MM.1S (cell line): ENCODE data around the gene ANKRD6.

ENCODE experiments used
- DNase-seq: peaks from one replicate; pipeline ENCODE4 v3.0.0-alpha.2; 2015
- H2AFZ ChIP-seq: fragments of 300-600 bp; sonication (generic); 2 replicates; pipeline ENCODE4 v1.6.0; 2016; ENCODE audit warnings: antibody characterized with exemption, low read length
- H3F3A ChIP-seq: fragments of 300-600 bp; sonication (generic); 2 replicates; pipeline ENCODE4 v1.6.1; 2016; ENCODE audit warnings: mild to moderate bottlenecking, antibody characterized with exemption, low read length, moderate library complexity, mixed read lengths; ENCODE audit not compliant: insufficient read depth
- H3K27ac ChIP-seq: fragments of 300-600 bp; sonication (generic); 2 replicates; pipeline ENCODE4 v1.5.1; 2016; ENCODE audit warnings: mild to moderate bottlenecking, low read length
- H3K27me3 ChIP-seq: fragments of 300-600 bp; sonication (generic); replicated peaks from 2 replicates; pipeline ENCODE4 v1.6.0; 2016; ENCODE audit warnings: low read length; ENCODE audit not compliant: insufficient read depth
- H3K36me3 ChIP-seq: fragments of 300-600 bp; sonication (generic); replicated peaks from 2 replicates; pipeline ENCODE4 v1.6.1; 2016; ENCODE audit warnings: mild to moderate bottlenecking, low read length, mixed read lengths; ENCODE audit not compliant: insufficient read depth
- H3K4me1 ChIP-seq: fragments of 300-600 bp; sonication (generic); 2 replicates; pipeline ENCODE4 v1.6.1; 2016; ENCODE audit warnings: low read length, mixed read lengths
- H3K4me2 ChIP-seq: fragments of 300-600 bp; sonication (generic); 2 replicates; pipeline ENCODE4 v1.6.0; 2016; ENCODE audit warnings: low read depth, low read length
- H3K4me3 ChIP-seq: fragments of 300-600 bp; sonication (generic); 2 replicates; pipeline ENCODE4 v1.5.1; 2016; ENCODE audit warnings: low read length, mixed read lengths
- H3K79me2 ChIP-seq: fragments of 300-600 bp; sonication (generic); 2 replicates; pipeline ENCODE4 v1.6.1; 2016; ENCODE audit warnings: mixed run types, low read length, mixed read lengths
- H3K9ac ChIP-seq: fragments of 300-600 bp; sonication (generic); 2 replicates; pipeline ENCODE4 v1.6.1; 2016; ENCODE audit warnings: low read length, mixed read lengths
- H3K9me2 ChIP-seq: fragments of 300-600 bp; sonication (generic); replicated peaks from 2 replicates; pipeline ENCODE4 v1.6.1; 2016; ENCODE audit warnings: mild to moderate bottlenecking, low read length, mixed read lengths; ENCODE audit not compliant: insufficient read depth
- H3K9me3 ChIP-seq: fragments of 300-600 bp; sonication (generic); replicated peaks from 2 replicates; pipeline ENCODE4 v1.6.1; 2016; ENCODE audit warnings: mild to moderate bottlenecking, low read length, mixed read lengths; ENCODE audit not compliant: insufficient read depth
- H4K20me1 ChIP-seq: fragments of 300-600 bp; sonication (generic); 2 replicates; pipeline ENCODE4 v1.6.1; 2016; ENCODE audit warnings: mild to moderate bottlenecking, low read length, moderate library complexity, mixed read lengths; ENCODE audit not compliant: insufficient read depth
- CTCF ChIP-seq: fragments of 300-600 bp; sonication (generic); IDR thresholded peaks from 2 replicates; pipeline ENCODE4 v1.5.1; 2016; ENCODE audit warnings: antibody characterized with exemption, low read length, mixed read lengths
- EZH2 ChIP-seq: fragments of 300-600 bp; sonication (generic); optimal IDR thresholded peaks from 2 replicates; pipeline ENCODE3; 2017; ENCODE audit warnings: low read depth, mild to moderate bottlenecking, antibody characterized with exemption, low read length, mixed read lengths
- EZH2phosphoT487 ChIP-seq: fragments of 300-600 bp; sonication (generic); IDR thresholded peaks from 2 replicates; pipeline ENCODE4 v1.6.1; 2018; ENCODE audit warnings: antibody characterized with exemption, low read length

ANKRD6 gene

GRCh38 chr6:89679215-89680120, 246.5 kb downstream of the ANKRD6 start:
- no peaks in the 10 kb centered on the region for H3K27me3 ChIP-seq
- no peak overlapping the region for H3K27ac ChIP-seq
- no peak overlapping the region for H3K4me3 ChIP-seq
- H3K9me3 ChIP-seq: no peaks in the 10 kb centered on the region
- no peaks in the 10 kb centered on the region for H4K20me1 ChIP-seq
- no peaks in the 10 kb centered on the region for H3F3A ChIP-seq
- no peak overlapping the region for H3K9ac ChIP-seq
- H3K9me2 ChIP-seq: no peaks in the 10 kb centered on the region
- no peaks in the 10 kb centered on the region for H3K4me1 ChIP-seq
- H3K4me2 ChIP-seq: no peak overlapping the region
- no peaks in the 10 kb centered on the region for H3K79me2 ChIP-seq
- TF ChIP-seq CTCF: no peak
- no peak for TF ChIP-seq EZH2phosphoT487
- no peak for TF ChIP-seq EZH2
- peaks cover 6% of the 10 kb centered on the region for H3K36me3 ChIP-seq
- no peak overlapping the region for H2AFZ ChIP-seq
- no peak for DNase-seq

- Histone ChIP-seq H3K4me2 (no peak overlapping the region), H3K9ac (no peak overlapping the region), H3K79me2 (no peaks in the 10 kb centered on the region), H3K27me3 (no peaks in the 10 kb centered on the region), H3K9me2 (no peaks in the 10 kb centered on the region), H3K36me3 (peaks cover 6% of the 10 kb centered on the region), H4K20me1 (no peaks in the 10 kb centered on the region), H3F3A (no peaks in the 10 kb centered on the region), H2AFZ (no peak overlapping the region), H3K27ac (no peak overlapping the region), H3K4me3 (no peak overlapping the region), H3K4me1 (no peaks in the 10 kb centered on the region), H3K9me3 (no peaks in the 10 kb centered on the region)
- no peak for DNase-seq
- TF ChIP-seq CTCF (no peak), EZH2 (no peak), EZH2phosphoT487 (no peak)
Measured at GRCh38 chr6:89680150-89680549, 247.2 kb downstream of the ANKRD6 start.

GRCh38 chr6:89680551-89680950, 247.6 kb downstream of the ANKRD6 start:
- no peak overlapping the region for H3K27ac ChIP-seq

More at GRCh38 chr6:89680551-89680950, 247.6 kb downstream of the ANKRD6 start:
- DNase-seq: no peak
- no peaks in the 10 kb centered on the region for H3K27me3 ChIP-seq
- H3K9ac ChIP-seq: no peak overlapping the region
- no peaks in the 10 kb centered on the region for H4K20me1 ChIP-seq
- no peaks in the 10 kb centered on the region for H3K9me2 ChIP-seq
- peaks cover 10% of the 10 kb centered on the region for H3K36me3 ChIP-seq
- H3K4me1 ChIP-seq: no peaks in the 10 kb centered on the region
- H3F3A ChIP-seq: no peaks in the 10 kb centered on the region
- TF ChIP-seq EZH2phosphoT487 (no peak), EZH2 (no peak), CTCF (no peak)
- no peak overlapping the region for H2AFZ ChIP-seq
- no peak overlapping the region for H3K4me3 ChIP-seq
- no peaks in the 10 kb centered on the region for H3K79me2 ChIP-seq
- H3K9me3 ChIP-seq: no peaks in the 10 kb centered on the region
- no peak overlapping the region for H3K4me2 ChIP-seq
